Measurements from ENCODE around the gene AHNAK2. TPM values are rescaled to one million over a fixed set of nuclear protein-coding genes. Genes with fewer than 3 reads are reported as not detected.

AHNAK2 gene
- 136 and 164 TPM in 2 replicates for total RNA-seq

DNA sequence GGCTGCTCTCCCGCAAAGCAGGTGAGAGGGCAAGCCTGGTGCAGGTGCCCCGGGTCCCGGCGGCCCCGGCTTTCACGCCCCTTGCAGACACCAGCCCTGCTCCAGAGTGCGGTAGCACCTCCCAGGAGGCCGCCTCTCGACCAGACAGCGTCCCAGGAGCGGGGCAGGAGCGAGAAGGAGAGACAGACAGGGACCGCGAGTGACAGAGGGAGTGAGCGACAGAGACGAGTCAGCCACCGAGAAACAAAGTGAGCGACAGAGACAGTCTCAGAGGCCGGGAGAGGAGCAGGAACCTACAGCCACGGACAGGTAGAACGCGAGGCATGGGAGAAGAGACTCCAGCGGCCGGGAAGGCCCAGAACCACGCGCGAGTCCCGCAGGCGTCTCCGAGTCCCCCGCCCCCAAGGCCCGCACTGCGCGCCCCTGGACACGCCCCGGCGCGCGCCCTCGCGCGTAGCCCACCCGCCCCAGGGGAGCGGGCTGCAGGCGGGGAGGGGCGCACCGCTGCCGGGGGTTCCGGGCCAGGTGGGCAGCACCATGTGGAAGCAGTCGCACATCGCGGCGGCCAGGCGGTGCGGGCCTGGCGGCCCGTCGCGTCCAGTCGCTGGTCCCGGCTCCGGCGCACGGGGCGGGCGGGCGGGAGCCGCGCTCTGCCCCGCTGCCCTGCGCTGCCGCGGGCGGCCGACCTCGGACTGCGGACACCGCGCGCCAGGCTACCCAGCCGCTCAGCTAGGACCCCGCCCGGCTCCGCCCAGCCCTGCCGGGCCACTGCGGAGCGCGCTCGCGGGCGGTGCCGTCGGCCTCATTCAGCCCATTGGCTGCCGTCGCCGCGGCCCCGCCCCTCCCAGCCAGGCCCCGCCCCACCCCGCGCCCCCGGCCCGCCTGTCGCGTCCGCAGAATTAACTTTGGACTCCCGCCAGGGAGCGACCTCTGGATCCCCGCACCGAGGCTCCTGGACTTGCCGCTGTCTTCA is at the start of gene AHNAK2:
AHNAK2 (minus strand) TSS at position 694 of the 973 bp plus-strand sequence; CDS start at position 557, 137 bp downstream.

DNA sequence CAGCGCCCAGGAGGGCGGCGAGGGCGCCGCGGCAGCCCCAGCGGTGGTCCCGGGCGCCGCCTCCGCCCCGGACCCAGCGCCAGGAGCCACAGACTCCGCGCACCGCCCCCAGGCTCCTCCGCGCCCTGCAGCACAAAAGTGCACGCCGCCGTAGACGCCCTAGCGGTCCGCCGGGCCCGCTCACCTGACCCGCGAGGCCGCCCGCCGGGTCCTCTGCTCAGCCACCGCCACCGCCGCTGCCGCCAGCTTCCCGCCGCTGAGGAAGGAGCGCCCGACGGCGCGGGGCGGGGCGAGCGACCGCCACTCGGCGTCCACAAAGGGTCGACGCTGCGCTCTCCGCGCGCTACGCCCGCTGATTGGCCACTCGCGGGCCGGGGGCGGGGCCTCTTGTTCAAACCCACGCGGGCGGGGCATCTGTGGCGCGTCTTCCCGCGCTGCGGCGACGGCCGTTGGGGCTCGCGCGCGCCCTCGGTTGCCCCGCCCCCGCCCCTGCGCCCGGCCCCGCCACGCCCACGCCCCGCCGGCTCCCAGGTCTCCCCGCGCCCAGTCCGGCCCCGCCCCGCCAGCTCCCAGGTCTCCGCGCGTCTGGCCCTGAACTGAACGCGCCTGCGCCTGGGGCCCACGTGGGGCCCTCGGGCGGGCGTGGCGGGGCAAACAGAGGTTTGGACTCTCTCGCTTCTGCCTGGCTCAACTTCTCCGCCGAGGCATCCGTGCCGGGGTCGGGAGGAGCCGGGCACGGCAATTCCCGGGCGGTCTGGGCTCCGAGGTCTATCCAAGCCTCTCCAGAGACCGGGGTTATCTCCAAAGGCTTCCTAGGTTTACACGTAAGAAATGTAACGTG is 42.9 kb upstream of the AHNAK2 start, which contains the start of gene CDCA4:
CDCA4 (minus strand) TSS at position 269 of the 841 bp plus-strand sequence. CDS start 9,154 bp downstream, outside the sequence.

DNA sequence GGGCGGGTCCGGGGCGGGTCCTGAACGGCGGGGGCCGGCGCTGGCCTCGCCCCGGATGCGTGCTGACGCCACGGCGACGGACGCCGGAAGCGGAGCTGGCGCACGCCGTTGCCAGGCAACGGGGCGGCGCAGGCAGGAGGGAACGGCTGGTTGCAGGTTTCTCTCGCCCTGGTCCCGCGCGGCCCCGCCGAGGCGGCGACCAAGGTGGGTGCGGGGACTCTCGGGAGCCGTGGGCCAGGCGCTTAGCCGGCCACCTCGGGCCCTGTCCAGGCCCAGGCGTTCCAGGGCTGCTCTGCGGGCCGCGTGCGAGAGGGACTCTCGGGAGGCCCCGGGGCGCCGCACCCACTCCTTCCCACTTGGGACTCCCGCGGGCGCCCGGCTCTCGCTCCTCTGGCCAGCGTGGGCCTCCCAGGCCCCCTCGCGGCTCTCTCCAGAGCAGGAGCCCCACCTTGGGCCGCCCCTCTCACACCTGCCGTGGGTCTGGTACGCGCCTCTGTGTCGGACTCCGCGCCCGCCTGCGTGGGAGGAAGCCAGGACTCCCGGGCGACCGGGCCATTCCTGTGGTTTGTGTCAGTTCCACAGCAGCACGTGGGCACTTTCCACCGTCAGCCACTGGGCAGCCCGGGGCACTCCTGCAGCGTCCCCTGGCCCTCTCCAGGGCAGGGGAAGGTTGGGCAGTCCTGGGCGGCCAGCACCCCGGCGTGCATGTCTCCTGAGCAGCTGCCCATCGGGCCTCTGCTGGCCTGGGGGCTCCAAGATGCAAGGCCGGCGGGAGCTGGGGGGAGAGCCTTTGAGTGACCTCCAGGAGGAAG is 7.7 kb upstream of the AHNAK2 start, which contains the start of gene CLBA1:
CLBA1 (plus strand) TSS at position 114 of the 812 bp plus-strand sequence; CDS start at position 758, 644 bp downstream.

DNA sequence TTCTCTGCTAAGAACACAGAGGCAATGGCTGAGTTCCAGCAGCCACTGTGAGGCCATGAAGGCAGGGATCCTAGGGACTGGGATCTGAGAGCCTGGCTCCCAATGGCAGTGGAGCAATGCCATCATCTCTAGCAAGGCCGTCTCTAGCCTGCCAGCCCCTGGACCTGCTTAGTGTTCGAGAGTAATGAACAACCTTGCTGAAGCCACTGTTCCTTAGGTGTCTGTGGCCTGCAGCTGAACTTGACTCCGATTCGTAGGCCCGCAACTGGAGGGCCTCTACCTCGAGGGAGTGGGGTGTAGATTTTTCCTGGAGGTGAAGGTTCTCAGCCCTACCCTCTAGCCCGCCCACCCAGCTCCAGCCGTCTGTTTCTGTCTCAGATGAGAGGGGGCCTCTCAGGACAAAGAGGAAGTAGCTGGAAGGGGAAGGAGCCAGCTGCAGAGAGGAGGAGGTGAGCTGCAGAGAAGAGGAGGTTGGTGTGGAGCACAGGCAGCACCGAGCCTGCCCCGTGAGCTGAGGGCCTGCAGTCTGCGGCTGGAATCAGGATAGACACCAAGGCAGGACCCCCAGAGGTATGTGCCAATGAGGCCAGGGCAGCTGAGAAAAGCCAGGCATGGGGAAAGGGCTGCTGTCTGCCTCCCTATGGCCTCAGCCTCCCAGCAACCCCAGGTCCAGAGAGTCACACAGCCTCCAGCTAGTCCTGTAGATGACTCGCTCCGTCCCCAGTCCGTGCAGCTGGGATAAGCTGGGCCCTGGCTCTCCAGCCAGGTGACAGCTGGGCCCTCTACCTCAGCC is 53.6 kb downstream of the AHNAK2 start, which contains the start of gene PLD4:
PLD4 (plus strand) TSS at position 459 of the 793 bp plus-strand sequence. CDS start 2,262 bp downstream, outside the sequence.

Other genes with a start within 250 kb of the AHNAK2 start
- 68.2 and 94.4 TPM in 2 replicates for gene SIVA1, start 225.2 kb downstream of the AHNAK2 start, total RNA-seq
- gene AKT1, start 182.6 kb downstream of the AHNAK2 start, total RNA-seq: 158 and 182 TPM in 2 replicates
- gene ZBTB42, start 177.3 kb downstream of the AHNAK2 start, total RNA-seq: 1.8 and 2.5 TPM in 2 replicates
- gene CEP170B, start 113.1 kb downstream of the AHNAK2 start, total RNA-seq: 14.3 and 19.7 TPM in 2 replicates
- under 0.01 TPM in 2 replicates for gene PLD4, start 53.5 kb downstream of the AHNAK2 start, total RNA-seq
- gene CLBA1, start 7.4 kb upstream of the AHNAK2 start, total RNA-seq: 8.5 and 8.8 TPM in 2 replicates
- gene CDCA4, start 42.7 kb upstream of the AHNAK2 start, total RNA-seq: 20.9 and 35.8 TPM in 2 replicates
- under 0.01 TPM in 1 of 2 replicates, not detected in the other for gene GPR132, start 87.1 kb upstream of the AHNAK2 start, total RNA-seq
- gene JAG2, start 190.4 kb upstream of the AHNAK2 start, total RNA-seq: 0.37 and 0.59 TPM in 2 replicates
- gene NUDT14, start 202.9 kb upstream of the AHNAK2 start, total RNA-seq: 6.1 and 9.6 TPM in 2 replicates